22Rv1 (cell line): ENCODE results near the gene TRIM59.

Experiments used
- CTCF ChIP-seq: fragments of 450-650 bp; IDR thresholded peaks from 2 replicates; pipeline ENCODE4 v1.5.1; 2017; ENCODE audit warnings: mild to moderate bottlenecking
- ZFX ChIP-seq: fragments of 450-650 bp; IDR thresholded peaks from 2 replicates; pipeline ENCODE4 v1.6.1; 2017; ENCODE audit warnings: antibody characterized with exemption, borderline replicate concordance

GRCh38 chr3:160470181-160470580 is 20.6 kb upstream of the TRIM59 start:
- no peak for TF ChIP-seq CTCF
- TF ChIP-seq ZFX, result no peak
